Colonic mucosa (tissue), 4 donors: ENCODE data around the gene SPAG6. TPM values are rescaled to one million over a fixed set of nuclear protein-coding genes. Genes with fewer than 3 reads are reported as not detected.
A peak's percentile ranks its signal among the peaks of the same experiment; 100 is the strongest.

Experiments
- DNase-seq: peaks from one replicate; pipeline ENCODE4 v3.0.0-alpha.2; 2020
- H3K27ac ChIP-seq: fragments of 200-600 bp; one replicate; pipeline ENCODE4 v1.8.0; 2021
- H3K27me3 ChIP-seq: fragments of 200-600 bp; one replicate; pipeline ENCODE4 v1.8.0; 2021
- H3K36me3 ChIP-seq: fragments of 200-600 bp; one replicate; pipeline ENCODE4 v1.8.0; 2021
- H3K4me1 ChIP-seq: fragments of 200-600 bp; one replicate; pipeline ENCODE4 v1.8.0; 2021; ENCODE audit warnings: mild to moderate bottlenecking
- H3K4me3 ChIP-seq: fragments of 200-600 bp; one replicate; pipeline ENCODE4 v1.8.0; 2021
- H3K9ac ChIP-seq, 2 donors: one replicate each; pipeline ENCODE4 v1.7.0; 2013; ENCODE audit warnings: control low read depth in 2 of 2, low read depth in 2 of 2, low read length in 2 of 2
- H3K9me3 ChIP-seq: fragments of 200-600 bp; one replicate; pipeline ENCODE4 v1.8.0; 2021
- intact Hi-C: fragments of 100-400 bp; cut with DNase I; formaldehyde crosslinking; loops from one replicate; pipeline ENCODE4 v1.14.1; 2022
- total RNA-seq, 2 donors: library from RNA; stranded (reverse); fragmentation: NEBNext Ultra II Directional in 1 of 2; extraction: Animal tissue kit (Norgen Biotek cat#: 25700) in 1 of 2; gene quantifications; one replicate each; pipeline ENCODE4 v1.2.1, GENCODE V29; 2021
- TF ChIP-seq, protein P1 (sequence below): fragments of 200-600 bp; IDR thresholded peaks from one replicate; pipeline ENCODE4 v1.8.0; 2022; ENCODE audit warnings: antibody characterized with exemption, mild to moderate bottlenecking
- donor health status: healthy.
- donor health status: DM: no; HTN: no; CAD: no.
- donor health status: DM: no; HTN: no; CAD: no.

SPAG6 gene
- total RNA-seq, 2 donors from 2014 or later = not detected

GRCh38 chr10:22436526-22436892 lies 91.2 kb downstream of the SPAG6 start:
- H3K9ac ChIP-seq = peak overlapping the region; percentile 71 to 84
- intact Hi-C loops = loop anchor here (5.0 kb wide), 1 partner anchor 434 kb away; the partner anchor contains the start of gene DNAJC1
- peak overlapping the region; percentile 95 for H3K27ac ChIP-seq
- no peaks in the 10 kb centered on the region for H3K9me3 ChIP-seq
- peak overlapping the region; percentile 73 for H3K4me3 ChIP-seq
- no peak for DNase-seq
- TF ChIP-seq, protein P1, sequence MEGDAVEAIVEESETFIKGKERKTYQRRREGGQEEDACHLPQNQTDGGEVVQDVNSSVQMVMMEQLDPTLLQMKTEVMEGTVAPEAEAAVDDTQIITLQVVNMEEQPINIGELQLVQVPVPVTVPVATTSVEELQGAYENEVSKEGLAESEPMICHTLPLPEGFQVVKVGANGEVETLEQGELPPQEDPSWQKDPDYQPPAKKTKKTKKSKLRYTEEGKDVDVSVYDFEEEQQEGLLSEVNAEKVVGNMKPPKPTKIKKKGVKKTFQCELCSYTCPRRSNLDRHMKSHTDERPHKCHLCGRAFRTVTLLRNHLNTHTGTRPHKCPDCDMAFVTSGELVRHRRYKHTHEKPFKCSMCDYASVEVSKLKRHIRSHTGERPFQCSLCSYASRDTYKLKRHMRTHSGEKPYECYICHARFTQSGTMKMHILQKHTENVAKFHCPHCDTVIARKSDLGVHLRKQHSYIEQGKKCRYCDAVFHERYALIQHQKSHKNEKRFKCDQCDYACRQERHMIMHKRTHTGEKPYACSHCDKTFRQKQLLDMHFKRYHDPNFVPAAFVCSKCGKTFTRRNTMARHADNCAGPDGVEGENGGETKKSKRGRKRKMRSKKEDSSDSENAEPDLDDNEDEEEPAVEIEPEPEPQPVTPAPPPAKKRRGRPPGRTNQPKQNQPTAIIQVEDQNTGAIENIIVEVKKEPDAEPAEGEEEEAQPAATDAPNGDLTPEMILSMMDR = no peak
- no peaks in the 10 kb centered on the region for H3K36me3 ChIP-seq
- H3K4me1 ChIP-seq = peaks cover 10% of the 10 kb centered on the region
- no peaks in the 10 kb centered on the region for H3K27me3 ChIP-seq

DNA sequence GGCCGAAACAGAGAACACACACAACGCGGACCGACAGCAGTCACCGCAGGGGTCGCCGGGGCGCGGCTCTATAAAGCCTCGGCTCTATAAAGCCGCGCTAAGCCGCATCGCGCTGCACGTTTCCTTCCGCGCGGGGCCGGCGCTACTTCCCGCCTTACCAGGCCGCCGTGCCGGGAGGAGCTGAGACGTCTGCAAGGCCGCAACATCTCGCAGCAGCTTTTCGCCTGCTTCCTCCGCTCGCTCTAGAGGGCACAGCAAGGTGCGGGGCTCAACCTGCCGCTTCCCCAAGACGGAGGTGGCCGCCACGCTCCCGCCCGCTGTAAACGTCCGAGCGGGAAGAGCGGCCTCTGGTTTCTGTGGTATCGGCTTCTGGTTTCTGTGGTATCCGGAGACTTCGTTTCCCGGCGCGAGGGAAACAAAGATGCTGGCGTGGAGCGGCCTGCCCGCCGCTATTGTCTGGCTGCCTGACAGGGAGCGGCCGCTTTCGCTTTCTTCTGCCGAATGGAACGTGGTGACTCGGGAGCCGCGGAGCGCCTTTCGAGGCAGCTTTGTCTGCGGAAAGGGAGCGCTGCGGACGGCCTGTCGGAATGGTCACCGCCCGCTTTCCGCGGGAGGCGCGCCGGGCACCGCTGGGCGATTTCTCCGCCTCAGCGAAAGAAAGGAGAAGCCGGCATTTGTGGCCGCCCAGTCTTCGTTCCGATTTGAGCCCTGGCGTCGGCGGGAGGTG lies 91.8 kb downstream of the SPAG6 start:
- H3K27ac ChIP-seq = peak overlapping the region; percentile 95
- DNase-seq = peak; percentile 88
- peaks cover 10% of the 10 kb centered on the region for H3K4me1 ChIP-seq
- intact Hi-C loops = loop anchor here (5.0 kb wide), 1 partner anchor 435 kb away; the partner anchor contains the start of gene DNAJC1
- peak overlapping the region; percentile 73 for H3K4me3 ChIP-seq
- no peaks in the 10 kb centered on the region for H3K36me3 ChIP-seq
- peak overlapping the region; percentile 71 to 84 for H3K9ac ChIP-seq
- no peaks in the 10 kb centered on the region for H3K9me3 ChIP-seq
- H3K27me3 ChIP-seq = no peaks in the 10 kb centered on the region
- TF ChIP-seq, protein P1 = no peak

- Histone ChIP-seq H3K9ac (peak overlapping the region; percentile 71 to 84), H3K27ac (peak overlapping the region; percentile 95), H3K4me1 (peaks cover 10% of the 10 kb centered on the region), H3K27me3 (no peaks in the 10 kb centered on the region), H3K9me3 (no peaks in the 10 kb centered on the region), H3K4me3 (peak overlapping the region; percentile 73), H3K36me3 (no peaks in the 10 kb centered on the region)
- no peak for DNase-seq
- TF ChIP-seq, protein P1 = no peak
- intact Hi-C loops = loop anchor here (5.0 kb wide), 1 partner anchor 436 kb away; the partner anchor contains the start of gene DNAJC1
These were observed 92.6 kb downstream of the SPAG6 start for GRCh38 chr10:22437620-22438588.

- H3K4me1 ChIP-seq = peaks cover 10% of the 10 kb centered on the region
- TF ChIP-seq, protein P1 = no peak
- no peak overlapping the region for H3K27ac ChIP-seq
- no peaks in the 10 kb centered on the region for H3K36me3 ChIP-seq
- DNase-seq = no peak
- H3K9me3 ChIP-seq = no peaks in the 10 kb centered on the region
- H3K9ac ChIP-seq = no peak overlapping the region
- no peak overlapping the region for H3K4me3 ChIP-seq
- intact Hi-C loops = loop anchor here (5.0 kb wide), 1 partner anchor 436 kb away; the partner anchor contains the start of gene DNAJC1
- H3K27me3 ChIP-seq = no peaks in the 10 kb centered on the region
These were observed 93.4 kb downstream of the SPAG6 start for GRCh38 chr10:22438711-22439110.

DNA sequence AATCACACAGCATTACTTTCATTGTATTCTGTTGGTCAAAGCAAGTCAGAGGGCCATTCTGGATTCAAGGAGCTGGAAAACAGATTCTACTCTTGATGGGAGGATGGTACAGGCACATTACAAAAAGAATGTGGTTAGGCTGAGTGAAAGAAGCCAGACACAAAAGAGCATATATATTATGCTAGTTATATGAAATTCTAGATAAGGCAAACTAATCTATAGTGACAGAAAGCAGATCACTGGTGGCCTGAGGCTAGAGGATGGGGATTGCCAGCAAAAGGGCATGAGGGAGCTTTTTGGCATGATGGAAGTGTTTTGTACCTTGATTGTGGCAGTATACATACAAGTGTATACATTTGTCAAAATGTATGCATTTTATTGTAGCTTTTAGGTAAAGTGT lies 96.8 kb downstream of the SPAG6 start:
- TF ChIP-seq, protein P1 = no peak
- no peak for DNase-seq
- H3K9ac ChIP-seq = no peak overlapping the region
- no peaks in the 10 kb centered on the region for H3K9me3 ChIP-seq
- H3K36me3 ChIP-seq = no peaks in the 10 kb centered on the region
- no peak overlapping the region for H3K4me3 ChIP-seq
- intact Hi-C loops = no loop called here
- peaks cover 5% of the 10 kb centered on the region for H3K4me1 ChIP-seq
- no peak overlapping the region for H3K27ac ChIP-seq
- no peaks in the 10 kb centered on the region for H3K27me3 ChIP-seq
